Heart right ventricle (tissue), 16 donors: ENCODE measurements around the gene PRG2. TPM values are rescaled to one million over a fixed set of nuclear protein-coding genes. Genes with fewer than 3 reads are reported as not detected.

Experiments used
- ATAC-seq, 8 donors: fragments of 200-7000 bp; cut with Tn5 transposase; one replicate each; pipeline ENCODE4 v1.9.1; 2020; ENCODE audit warnings: mild to moderate bottlenecking in 8 of 8, moderate library complexity in 8 of 8, moderate number of reproducible peaks in 1 of 8
- DNase-seq, 2 donors: peaks; one replicate each; pipeline ENCODE4 v3.0.0-alpha.2; 2020
- H3K27ac ChIP-seq, 10 donors: fragments of 200-600 bp; sonication (generic) in 2 of 10; one replicate each; pipeline versions ENCODE4 v1.5.0 to v1.8.0; 2020 to 2022; ENCODE audit warnings: mild to moderate bottlenecking in 3 of 10
- H3K27me3 ChIP-seq, 7 donors: fragments of 200-600 bp; one replicate each; pipeline ENCODE4 v1.8.0; 2021 to 2022; ENCODE audit warnings: mild to moderate bottlenecking in 2 of 7
- H3K36me3 ChIP-seq, 9 donors: fragments of 200-600 bp; sonication (generic) in 1 of 9; one replicate each; pipeline versions ENCODE4 v1.5.0 to v1.8.0; 2020 to 2022; ENCODE audit warnings: mild to moderate bottlenecking in 2 of 9
- H3K4me1 ChIP-seq, 9 donors: fragments of 200-600 bp; sonication (generic) in 1 of 9; one replicate each; pipeline versions ENCODE4 v1.5.0 to v1.8.0; 2020 to 2022; ENCODE audit warnings: mild to moderate bottlenecking in 4 of 9
- H3K4me3 ChIP-seq, 10 donors: fragments of 200-600 bp; sonication (generic) in 2 of 10; one replicate each; pipeline versions ENCODE4 v1.5.0 to v1.8.0; 2020 to 2022; ENCODE audit warnings: mild to moderate bottlenecking in 7 of 10, moderate library complexity in 2 of 10
- H3K9me3 ChIP-seq, 11 donors: fragments of 200-600 bp in 10 of 11; sonication (generic) in 2 of 11; one replicate each; pipeline versions ENCODE4 v1.5.0 to v1.8.0; 2013 to 2022; ENCODE audit warnings: mild to moderate bottlenecking in 2 of 11, control low read depth in 1 of 11, moderate library complexity in 1 of 11
- WGBS, 2 donors: extraction: QIAGEN DNeasy Blood & Tissue Kit; methylation state at CpG; one replicate each; pipeline ENCODE4 v1.1.7; 2013; ENCODE audit warnings: inconsistent platforms in 1 of 2; 5-methylcytosine and 5-hydroxymethylcytosine counted together
- intact Hi-C, 10 donors: fragments of 100-400 bp; cut with DNase I; formaldehyde crosslinking; loops; one replicate each; pipeline versions ENCODE4 v1.11.1 to v1.14.2; 2022
- polyA plus RNA-seq, 2 donors: library from polyadenylated mRNA; stranded (reverse); fragments of 200-250 nt; gene quantifications; one replicate each; pipeline ENCODE4 v1.2.3, GENCODE V29; 2013
- total RNA-seq, 10 donors: library from RNA; stranded (reverse); fragmentation: NEBNext Ultra II Directional in 3 of 10; extraction: Animal tissue kit (Norgen Biotek cat#: 25700) in 3 of 10; gene quantifications; one replicate each; pipeline versions ENCODE4 v1.2.1 to v1.2.4, GENCODE V29; 2021 to 2023
- TF ChIP-seq, protein P1 (sequence below), 9 donors: fragments of 200-600 bp; sonication (generic) in 2 of 9; IDR thresholded peaks; one replicate each; pipeline versions ENCODE4 v1.5.0 to v1.8.0; 2021 to 2022; ENCODE audit warnings: antibody characterized with exemption in 9 of 9, mild to moderate bottlenecking in 5 of 9, moderate library complexity in 1 of 9
- donor health status: Arrhythmogenic right ventricular cardiomyopathy.
- donor health status: ischemic (EF 13 %, LVEDD 7.1; RV severe dilation, severe dysfunction).
- donor health status: healthy with polysubstance abuse.
- donor health status: DM: no; HTN: yes; CAD: no.
- donor health status: DM: no; HTN: no; CAD: no.
- donor health status: ischemic (EF 25% LVEDD 6.9; RV normal size, moderate dysfunction).
- donor health status: ischemic (EF 25% LVEDD 5.7; RV mildly dilated, moderate dysfunction).
- donor health status: healthy.
- donor health status: DM: yes; HTN: yes; CAD: no.
- donor health status: Ischemic cardiomyopathy.
- donor health status: ischemic (EF 35%, LVEDD 5.7; RV mildly dilated, moderate dysfunction).
- donor health status: nonischemic (EF 11% LVEDD 7.7; RV severe dilation, severe dysfunction).
- donor health status: DM: yes; HTN: yes; CAD: no.
- donor health status: PGD.
- donor health status: ischemic (EF 29% LVEDD 5.4; RV normal size, mild dysfunction).
- donor health status: nonischemic (EF 23%, LVEDD 6.1; RV moderate dilation, normal function).

PRG2 gene
- total and polyA plus RNA-seq, 12 donors: 0.49 TPM; not detected in 11

DNA sequence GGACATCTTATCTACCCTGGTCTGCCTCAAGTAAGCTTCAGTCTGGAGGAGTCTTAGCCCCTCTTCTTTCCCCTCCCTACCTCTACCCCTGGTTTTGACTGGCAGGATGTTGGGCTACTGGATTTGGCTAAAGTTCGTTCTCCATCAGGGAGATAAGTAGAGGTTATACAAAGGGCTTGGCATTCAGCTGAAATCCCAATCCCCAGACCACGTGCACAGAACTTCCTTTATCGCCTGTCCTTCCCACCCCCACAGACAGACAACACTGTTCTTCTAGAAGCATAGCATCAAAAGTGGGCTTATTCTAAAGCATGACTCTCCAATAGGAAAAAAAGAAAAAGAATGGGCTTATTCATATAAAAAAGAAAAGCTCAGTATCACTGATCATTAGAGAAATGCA, 17.3 kb downstream of the PRG2 start:
- Histone ChIP-seq H3K4me3 (no peak overlapping the region), H3K27me3 (peaks cover 0 to 5% (median 0%) of the 10 kb centered on the region in 7 donors), H3K36me3 (no peaks in the 10 kb centered on the region), H3K27ac (peak overlapping the region in 7 of 10 donors; percentile 25 to 64 (median 39)), H3K9me3 (no peaks in the 10 kb centered on the region), H3K4me1 (peaks cover 0 to 47% (median 17%) of the 10 kb centered on the region in 9 donors)
- WGBS, 2 donors: 13 to 34% methylated on average over 3 of the region's 3 CpGs
- TF ChIP-seq, protein P1, sequence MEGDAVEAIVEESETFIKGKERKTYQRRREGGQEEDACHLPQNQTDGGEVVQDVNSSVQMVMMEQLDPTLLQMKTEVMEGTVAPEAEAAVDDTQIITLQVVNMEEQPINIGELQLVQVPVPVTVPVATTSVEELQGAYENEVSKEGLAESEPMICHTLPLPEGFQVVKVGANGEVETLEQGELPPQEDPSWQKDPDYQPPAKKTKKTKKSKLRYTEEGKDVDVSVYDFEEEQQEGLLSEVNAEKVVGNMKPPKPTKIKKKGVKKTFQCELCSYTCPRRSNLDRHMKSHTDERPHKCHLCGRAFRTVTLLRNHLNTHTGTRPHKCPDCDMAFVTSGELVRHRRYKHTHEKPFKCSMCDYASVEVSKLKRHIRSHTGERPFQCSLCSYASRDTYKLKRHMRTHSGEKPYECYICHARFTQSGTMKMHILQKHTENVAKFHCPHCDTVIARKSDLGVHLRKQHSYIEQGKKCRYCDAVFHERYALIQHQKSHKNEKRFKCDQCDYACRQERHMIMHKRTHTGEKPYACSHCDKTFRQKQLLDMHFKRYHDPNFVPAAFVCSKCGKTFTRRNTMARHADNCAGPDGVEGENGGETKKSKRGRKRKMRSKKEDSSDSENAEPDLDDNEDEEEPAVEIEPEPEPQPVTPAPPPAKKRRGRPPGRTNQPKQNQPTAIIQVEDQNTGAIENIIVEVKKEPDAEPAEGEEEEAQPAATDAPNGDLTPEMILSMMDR (IDR thresholded peaks at IDR 0.05): no peak
- peak in 1 of 2 donors; percentile 23 for DNase-seq
- intact Hi-C loops: no loop called here
- peak in 7 of 8 donors; percentile 21 to 79 (median 56) for ATAC-seq

GRCh38 chr11:57370941-57371340, 19.5 kb downstream of the PRG2 start:
- intact Hi-C loops: no loop called here
- no peaks in the 10 kb centered on the region for H3K9me3 ChIP-seq
- DNase-seq (no peak), ATAC-seq (no peak)
- H3K4me3 ChIP-seq: no peak overlapping the region
- TF ChIP-seq, protein P1 (IDR thresholded peaks at IDR 0.05): no peak
- no peaks in the 10 kb centered on the region for H3K27me3 ChIP-seq
- H3K27ac ChIP-seq: no peak overlapping the region
- H3K4me1 ChIP-seq: peaks cover 0 to 49% (median 17%) of the 10 kb centered on the region in 9 donors
- no peaks in the 10 kb centered on the region for H3K36me3 ChIP-seq

GRCh38 chr11:57370251-57370650, 20.2 kb downstream of the PRG2 start:
- ATAC-seq (no peak), DNase-seq (no peak)
- no peaks in the 10 kb centered on the region for H3K36me3 ChIP-seq
- no peak overlapping the region for H3K27ac ChIP-seq
- 83 to 84% methylated on average over 7 of the region's 7 CpGs for WGBS, 2 donors
- H3K4me3 ChIP-seq: no peak overlapping the region
- H3K27me3 ChIP-seq: no peaks in the 10 kb centered on the region
- peaks cover 0 to 43% (median 17%) of the 10 kb centered on the region in 9 donors for H3K4me1 ChIP-seq
- intact Hi-C loops: no loop called here
- H3K9me3 ChIP-seq: no peaks in the 10 kb centered on the region
- TF ChIP-seq, protein P1 (IDR thresholded peaks at IDR 0.05): no peak

DNA sequence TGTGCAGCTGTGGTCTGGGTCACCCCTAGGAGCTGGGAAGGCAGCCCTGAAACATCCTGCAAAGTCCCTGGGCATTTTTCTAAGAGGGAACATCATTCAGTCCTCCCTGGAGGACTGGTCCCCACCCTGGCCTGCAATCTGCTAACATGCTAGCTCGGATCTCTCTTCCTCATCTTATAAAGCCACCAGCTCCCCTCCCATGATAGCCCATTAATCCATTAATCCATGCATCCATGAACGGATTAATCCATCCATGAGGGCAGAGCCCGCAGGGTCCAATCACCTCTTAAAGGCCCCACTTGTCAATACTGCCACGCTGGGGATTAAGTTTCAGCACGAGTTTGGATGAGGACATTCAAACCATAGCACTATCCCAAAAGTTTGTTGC, 21.6 kb downstream of the PRG2 start:
- Histone ChIP-seq H3K27me3 (no peaks in the 10 kb centered on the region), H3K27ac (no peak overlapping the region), H3K4me3 (no peak overlapping the region), H3K4me1 (peaks cover 0 to 43% (median 17%) of the 10 kb centered on the region in 9 donors), H3K36me3 (no peaks in the 10 kb centered on the region), H3K9me3 (no peaks in the 10 kb centered on the region)
- 68 to 78% methylated on average over 5 of the region's 5 CpGs for WGBS, 2 donors
- TF ChIP-seq, protein P1 (IDR thresholded peaks at IDR 0.05): no peak
- intact Hi-C loops: no loop called here
- ATAC-seq: peak in 1 of 8 donors; percentile 30
- DNase-seq: no peak
